ENCODE results near the gene EFS. TPM values are rescaled to one million over a fixed set of nuclear protein-coding genes. Genes with fewer than 3 reads are reported as not detected.
"Not testable (repeated sequence)": the region's sequence is repeated elsewhere in the genome, so short reads cannot be mapped to it uniquely, and the experiment has no call there.

Gene EFS
- total and polyA plus RNA-seq, 2 experiments from 2014 or later: 9.7 to 21.9 TPM

DNA sequence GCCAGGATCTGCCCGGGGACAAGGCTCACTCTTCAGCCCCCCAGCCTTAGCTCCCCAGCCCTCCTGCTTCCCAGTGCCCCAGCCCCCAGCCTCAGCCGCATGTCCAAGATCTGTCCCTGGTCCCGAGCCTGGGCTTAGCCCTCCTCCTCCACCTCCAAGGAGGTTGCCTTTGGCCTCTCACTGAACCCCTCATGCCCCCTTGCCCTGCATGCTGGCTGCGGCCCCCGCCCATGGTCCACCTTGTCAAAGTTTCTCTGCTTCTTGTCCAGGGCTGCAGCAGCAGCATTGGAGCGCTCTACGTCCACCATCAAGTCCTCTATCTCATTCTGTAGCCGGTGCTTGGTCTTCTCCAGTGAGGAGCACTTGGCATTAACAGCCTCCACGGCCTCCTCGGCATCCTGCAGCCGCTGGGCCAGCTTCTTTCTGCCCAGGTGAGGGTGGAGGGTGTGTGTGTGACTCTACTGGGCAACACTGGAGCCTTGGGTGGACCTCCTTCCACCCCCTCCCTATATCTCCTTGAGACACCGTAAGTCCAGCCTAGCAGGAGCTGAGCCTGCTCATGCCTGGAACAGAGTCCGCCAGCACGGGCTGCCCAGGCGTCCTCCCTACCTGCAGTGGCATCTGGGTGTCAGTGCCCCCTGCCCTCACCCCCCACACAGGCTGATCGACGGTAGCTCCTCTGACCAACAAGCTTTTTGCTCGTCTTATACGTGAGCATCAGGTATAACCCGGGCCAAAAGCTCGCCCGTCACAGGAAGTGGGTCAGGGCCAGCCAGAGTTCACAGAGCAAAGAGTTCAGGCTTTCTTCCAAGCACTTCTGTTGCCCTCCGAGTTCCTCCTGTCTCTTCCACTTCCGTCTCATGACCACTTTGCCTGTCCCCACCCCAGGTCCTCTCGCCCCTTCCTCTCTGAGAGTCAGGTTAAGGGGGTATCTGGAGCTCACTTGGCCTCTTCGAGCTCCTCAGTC lies 23.2 kb upstream of the EFS start:
- H3K4me2 ChIP-seq: no peak overlapping the region
- H3K9me3 ChIP-seq (ENCODE audit: low read depth): no peaks in the 10 kb centered on the region
- no peak overlapping the region for H2AFZ ChIP-seq
- DNase-seq (ENCODE audit: low spot score): no peak
- H3K4me3 ChIP-seq: no peak overlapping the region
- TF ChIP-seq EZH2phosphoT487 (IDR thresholded peaks at IDR 0.05; ENCODE audit: low read depth, severe bottlenecking, unreplicated experiment) (no peak), EZH2 (IDR thresholded peaks at IDR 0.05; ENCODE audit: borderline replicate concordance) (no peak)
- TF ChIP-seq, protein P1, sequence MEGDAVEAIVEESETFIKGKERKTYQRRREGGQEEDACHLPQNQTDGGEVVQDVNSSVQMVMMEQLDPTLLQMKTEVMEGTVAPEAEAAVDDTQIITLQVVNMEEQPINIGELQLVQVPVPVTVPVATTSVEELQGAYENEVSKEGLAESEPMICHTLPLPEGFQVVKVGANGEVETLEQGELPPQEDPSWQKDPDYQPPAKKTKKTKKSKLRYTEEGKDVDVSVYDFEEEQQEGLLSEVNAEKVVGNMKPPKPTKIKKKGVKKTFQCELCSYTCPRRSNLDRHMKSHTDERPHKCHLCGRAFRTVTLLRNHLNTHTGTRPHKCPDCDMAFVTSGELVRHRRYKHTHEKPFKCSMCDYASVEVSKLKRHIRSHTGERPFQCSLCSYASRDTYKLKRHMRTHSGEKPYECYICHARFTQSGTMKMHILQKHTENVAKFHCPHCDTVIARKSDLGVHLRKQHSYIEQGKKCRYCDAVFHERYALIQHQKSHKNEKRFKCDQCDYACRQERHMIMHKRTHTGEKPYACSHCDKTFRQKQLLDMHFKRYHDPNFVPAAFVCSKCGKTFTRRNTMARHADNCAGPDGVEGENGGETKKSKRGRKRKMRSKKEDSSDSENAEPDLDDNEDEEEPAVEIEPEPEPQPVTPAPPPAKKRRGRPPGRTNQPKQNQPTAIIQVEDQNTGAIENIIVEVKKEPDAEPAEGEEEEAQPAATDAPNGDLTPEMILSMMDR (IDR thresholded peaks at IDR 0.05; ENCODE audit: poor library complexity): no peak
- H3K79me2 ChIP-seq: no peaks in the 10 kb centered on the region
- 92% methylated on average over 25 of the region's 26 CpGs for WGBS (ENCODE audit: low lambda C conversion rate, missing lambda C conversion rate)
- no peaks in the 10 kb centered on the region for H3K36me3 ChIP-seq (replicated peaks; ENCODE audit: insufficient read depth, low read depth)
- H3K4me1 ChIP-seq (ENCODE audit: insufficient read depth): no peaks in the 10 kb centered on the region
- no peaks in the 10 kb centered on the region for H4K20me1 ChIP-seq (ENCODE audit: insufficient read depth, poor library complexity, severe bottlenecking)
- no peak overlapping the region for H3K27ac ChIP-seq
- H3K27me3 ChIP-seq: no peaks in the 10 kb centered on the region
- H3K9me2 ChIP-seq (replicated peaks; ENCODE audit: insufficient read depth): no peaks in the 10 kb centered on the region

DNA sequence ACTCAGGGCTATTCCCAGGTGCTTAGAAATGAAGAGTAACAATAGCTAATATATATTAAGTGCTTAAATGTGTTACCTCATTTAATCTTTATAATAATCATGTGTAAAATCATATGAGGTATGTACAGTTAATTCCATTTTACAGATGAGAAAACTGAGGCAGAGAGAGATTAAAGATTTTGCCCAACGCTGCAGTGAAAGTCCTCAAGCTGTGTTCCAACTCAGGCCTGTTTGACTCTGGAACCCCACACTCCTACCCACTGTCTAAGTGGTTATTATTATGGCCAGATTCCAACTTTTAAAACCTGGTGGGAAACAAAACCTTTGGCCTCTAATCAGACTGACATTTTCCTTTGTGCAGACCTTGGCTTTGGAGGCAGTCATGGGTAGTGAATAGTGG lies 22.0 kb upstream of the EFS start:
- Histone ChIP-seq H3K9me3 (ENCODE audit: low read depth) (no peaks in the 10 kb centered on the region), H3K36me3 (replicated peaks; ENCODE audit: insufficient read depth, low read depth) (no peaks in the 10 kb centered on the region), H3K79me2 (no peaks in the 10 kb centered on the region), H3K27me3 (no peaks in the 10 kb centered on the region), H3K4me3 (no peak overlapping the region), H2AFZ (no peak overlapping the region), H3K4me2 (no peak overlapping the region), H3K4me1 (ENCODE audit: insufficient read depth) (no peaks in the 10 kb centered on the region), H3K27ac (no peak overlapping the region), H3K9me2 (replicated peaks; ENCODE audit: insufficient read depth) (no peaks in the 10 kb centered on the region), H4K20me1 (ENCODE audit: insufficient read depth, poor library complexity, severe bottlenecking) (no peaks in the 10 kb centered on the region)
- WGBS (ENCODE audit: low lambda C conversion rate, missing lambda C conversion rate): 96% methylated on average over 1 of the region's 1 CpG
- TF ChIP-seq, protein P1 (IDR thresholded peaks at IDR 0.05; ENCODE audit: poor library complexity): no peak
- TF ChIP-seq EZH2 (IDR thresholded peaks at IDR 0.05; ENCODE audit: borderline replicate concordance): no peak
- no peak for TF ChIP-seq EZH2phosphoT487 (IDR thresholded peaks at IDR 0.05; ENCODE audit: low read depth, severe bottlenecking, unreplicated experiment)
- no peak for DNase-seq (ENCODE audit: low spot score)

DNA sequence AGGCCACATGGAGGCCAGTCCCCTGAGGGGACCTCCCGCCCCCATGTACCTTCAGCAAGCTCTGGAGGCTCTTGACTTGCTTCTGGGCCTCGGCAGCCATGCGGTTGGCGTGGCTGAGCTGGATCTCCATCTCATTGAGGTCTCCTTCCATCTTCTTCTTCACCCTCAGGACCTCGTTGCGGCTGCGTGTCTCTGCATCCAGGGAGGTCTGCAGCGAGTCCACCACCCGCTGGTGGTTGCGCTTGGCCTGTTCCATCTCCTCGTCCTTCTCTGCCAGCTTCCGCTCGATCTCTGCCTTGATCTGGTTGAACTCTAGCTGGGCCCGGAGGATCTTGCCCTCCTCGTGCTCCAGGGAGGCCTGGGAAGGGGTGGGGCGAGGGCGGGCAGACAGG lies 21.3 kb upstream of the EFS start:
- H3K27ac ChIP-seq; H3K9me2 ChIP-seq (replicated peaks; ENCODE audit: insufficient read depth); H3K27me3 ChIP-seq; H3K79me2 ChIP-seq; H3K4me1 ChIP-seq (ENCODE audit: insufficient read depth); H3K36me3 ChIP-seq (replicated peaks; ENCODE audit: insufficient read depth, low read depth); H3K4me2 ChIP-seq; H2AFZ ChIP-seq; H4K20me1 ChIP-seq (ENCODE audit: insufficient read depth, poor library complexity, severe bottlenecking); DNase-seq (ENCODE audit: low spot score); H3K9me3 ChIP-seq (ENCODE audit: low read depth); H3K4me3 ChIP-seq: not testable (repeated sequence)
- 92% methylated on average over 17 of the region's 17 CpGs for WGBS (ENCODE audit: low lambda C conversion rate, missing lambda C conversion rate)

DNA sequence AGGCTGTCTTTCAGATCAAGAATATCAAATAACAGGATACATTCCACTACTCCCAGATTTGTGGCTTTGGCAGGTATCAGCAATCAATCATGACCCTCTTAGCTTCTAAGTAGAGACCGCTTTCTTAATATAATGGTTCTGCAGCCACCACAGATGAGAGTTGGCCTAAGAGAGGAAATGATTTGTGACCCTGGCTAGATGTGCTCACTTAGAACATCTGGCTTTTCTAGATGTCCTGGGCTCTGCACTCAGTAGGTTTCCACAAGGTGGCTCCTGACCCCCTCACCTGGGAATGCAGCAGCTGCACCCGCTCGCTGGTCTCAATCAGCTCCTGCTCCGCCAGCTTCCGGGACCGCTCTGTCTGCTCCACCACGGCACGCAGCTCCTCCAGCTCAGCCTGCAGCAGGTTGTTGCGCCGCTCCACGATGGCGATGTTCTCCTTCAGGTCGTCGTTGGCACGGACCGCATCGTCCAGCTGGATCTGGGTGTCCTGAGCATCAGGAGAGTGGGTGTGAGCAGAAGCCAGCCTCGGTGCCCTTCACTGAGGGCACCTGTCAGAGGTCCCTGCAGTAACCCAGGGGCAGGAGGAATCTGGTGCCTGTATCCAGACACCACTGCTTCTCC lies 20.8 kb upstream of the EFS start:
- 89% methylated on average over 18 of the region's 18 CpGs for WGBS (ENCODE audit: low lambda C conversion rate, missing lambda C conversion rate)
- Histone ChIP-seq H3K9me3 (ENCODE audit: low read depth) (no peaks in the 10 kb centered on the region), H3K27ac (no peak overlapping the region), H4K20me1 (ENCODE audit: insufficient read depth, poor library complexity, severe bottlenecking) (no peaks in the 10 kb centered on the region), H2AFZ (no peak overlapping the region), H3K4me3 (no peak overlapping the region), H3K27me3 (no peaks in the 10 kb centered on the region), H3K4me1 (ENCODE audit: insufficient read depth) (no peaks in the 10 kb centered on the region), H3K79me2 (no peaks in the 10 kb centered on the region), H3K9me2 (replicated peaks; ENCODE audit: insufficient read depth) (no peaks in the 10 kb centered on the region), H3K4me2 (no peak overlapping the region), H3K36me3 (replicated peaks; ENCODE audit: insufficient read depth, low read depth) (no peaks in the 10 kb centered on the region)
- TF ChIP-seq EZH2phosphoT487 (IDR thresholded peaks at IDR 0.05; ENCODE audit: low read depth, severe bottlenecking, unreplicated experiment) (no peak), EZH2 (IDR thresholded peaks at IDR 0.05; ENCODE audit: borderline replicate concordance) (no peak)
- TF ChIP-seq, protein P1 (IDR thresholded peaks at IDR 0.05; ENCODE audit: poor library complexity): no peak
- no peak for DNase-seq (ENCODE audit: low spot score)
